Endometrial microvascular endothelial cells (primary cell): ENCODE results near the gene PODXL. TPM values are rescaled to one million over a fixed set of nuclear protein-coding genes. Genes with fewer than 3 reads are reported as not detected.

Source experiments
- in situ Hi-C: cut with HindIII; loops from 2 replicates; pipeline ENCODE4 v1.10.0; 2017; ENCODE audit warnings: low sequenced_read_pairs, low pct_unique_long_range_greater_than_20kb; ENCODE audit errors: inconsistent ontology term
- total RNA-seq: library from RNA; depleted of rRNA; stranded (reverse); fragments of >200 nt; gene quantifications from one replicate; pipeline ENCODE4 v1.2.3, GENCODE V29; 2015; ENCODE audit errors: inconsistent ontology term

PODXL gene
- total RNA-seq, 1 donor from 2014 or later, result 150 TPM

- in situ Hi-C loops, result no loop called here
Observed at GRCh38 chr7:131543298-131543697, 13.1 kb downstream of the PODXL start.

- in situ Hi-C loops, result no loop called here
Observed at GRCh38 chr7:131540491-131541162, 15.8 kb downstream of the PODXL start.

GRCh38 chr7:131538813-131539179 lies 17.6 kb downstream of the PODXL start:
- in situ Hi-C loops, result no loop called here

GRCh38 chr7:131538071-131538812 lies 18.2 kb downstream of the PODXL start:
- in situ Hi-C loops, result no loop called here

- in situ Hi-C loops, result no loop called here
Observed at GRCh38 chr7:131537571-131537978, 18.9 kb downstream of the PODXL start.

- in situ Hi-C loops, result no loop called here
Observed at GRCh38 chr7:131536361-131536849, 20.0 kb downstream of the PODXL start.

GRCh38 chr7:131533566-131534561 lies 22.6 kb downstream of the PODXL start:
- in situ Hi-C loops, result no loop called here

- in situ Hi-C loops, result no loop called here
Observed at GRCh38 chr7:131533151-131533559, 23.3 kb downstream of the PODXL start.

- in situ Hi-C loops, result no loop called here
Observed at GRCh38 chr7:131532570-131533091, 23.8 kb downstream of the PODXL start.

GRCh38 chr7:131530137-131530536 lies 26.3 kb downstream of the PODXL start:
- in situ Hi-C loops, result no loop called here

GRCh38 chr7:131529617-131530016 lies 26.8 kb downstream of the PODXL start:
- in situ Hi-C loops, result no loop called here

- in situ Hi-C loops, result no loop called here
Observed at GRCh38 chr7:131529179-131529578, 27.2 kb downstream of the PODXL start.

GRCh38 chr7:131527456-131527855 lies 29.0 kb downstream of the PODXL start:
- in situ Hi-C loops, result no loop called here

- in situ Hi-C loops, result no loop called here
Observed at GRCh38 chr7:131525820-131526219, 30.6 kb downstream of the PODXL start.

GRCh38 chr7:131524703-131525102 lies 31.7 kb downstream of the PODXL start:
- in situ Hi-C loops, result no loop called here

GRCh38 chr7:131524115-131524514 lies 32.3 kb downstream of the PODXL start:
- in situ Hi-C loops, result no loop called here

GRCh38 chr7:131522325-131522930 lies 34.0 kb downstream of the PODXL start:
- in situ Hi-C loops, result no loop called here

GRCh38 chr7:131521651-131522163 lies 34.7 kb downstream of the PODXL start:
- in situ Hi-C loops, result no loop called here
